Measurements from ENCODE around the gene CLBA1.
"Not testable (repeated sequence)": the region's sequence is repeated elsewhere in the genome, so short reads cannot be mapped to it uniquely, and the experiment has no call there.

DNA sequence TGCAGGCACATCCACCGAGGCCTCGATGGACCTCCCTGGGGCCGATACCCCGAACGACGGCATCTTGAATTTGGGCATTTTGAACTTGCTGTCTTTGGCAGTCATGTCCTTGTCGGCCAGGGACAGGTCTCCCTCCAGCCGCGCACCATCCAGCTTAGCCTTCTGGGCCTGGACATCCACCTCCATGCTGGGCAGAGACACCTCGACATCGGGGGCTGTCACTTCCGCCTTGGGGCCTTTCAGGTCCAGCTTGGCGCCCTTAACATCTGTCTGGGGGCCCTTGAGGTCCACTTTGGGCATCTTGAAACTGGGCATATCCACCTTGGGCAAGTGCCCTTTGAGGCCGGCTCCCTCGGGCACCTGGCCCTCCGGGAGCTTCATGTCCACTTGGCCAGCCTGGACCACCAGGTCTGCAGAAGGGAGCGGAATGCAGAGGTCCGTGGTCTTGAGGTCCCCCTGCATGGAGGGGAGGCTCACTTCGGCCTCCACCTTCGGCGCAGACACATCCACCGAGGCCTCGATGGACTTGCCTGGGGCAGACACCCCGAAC is 36.1 kb upstream of the CLBA1 start:
- not testable (repeated sequence) for TF ChIP-seq POLR2A (IDR thresholded peaks at IDR 0.05)
- TF ChIP-seq, protein P1, sequence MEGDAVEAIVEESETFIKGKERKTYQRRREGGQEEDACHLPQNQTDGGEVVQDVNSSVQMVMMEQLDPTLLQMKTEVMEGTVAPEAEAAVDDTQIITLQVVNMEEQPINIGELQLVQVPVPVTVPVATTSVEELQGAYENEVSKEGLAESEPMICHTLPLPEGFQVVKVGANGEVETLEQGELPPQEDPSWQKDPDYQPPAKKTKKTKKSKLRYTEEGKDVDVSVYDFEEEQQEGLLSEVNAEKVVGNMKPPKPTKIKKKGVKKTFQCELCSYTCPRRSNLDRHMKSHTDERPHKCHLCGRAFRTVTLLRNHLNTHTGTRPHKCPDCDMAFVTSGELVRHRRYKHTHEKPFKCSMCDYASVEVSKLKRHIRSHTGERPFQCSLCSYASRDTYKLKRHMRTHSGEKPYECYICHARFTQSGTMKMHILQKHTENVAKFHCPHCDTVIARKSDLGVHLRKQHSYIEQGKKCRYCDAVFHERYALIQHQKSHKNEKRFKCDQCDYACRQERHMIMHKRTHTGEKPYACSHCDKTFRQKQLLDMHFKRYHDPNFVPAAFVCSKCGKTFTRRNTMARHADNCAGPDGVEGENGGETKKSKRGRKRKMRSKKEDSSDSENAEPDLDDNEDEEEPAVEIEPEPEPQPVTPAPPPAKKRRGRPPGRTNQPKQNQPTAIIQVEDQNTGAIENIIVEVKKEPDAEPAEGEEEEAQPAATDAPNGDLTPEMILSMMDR (IDR thresholded peaks at IDR 0.05): not testable (repeated sequence)
